HG03565 (cell line): ENCODE data around the gene OR5F1.

ENCODE experiments used
- ATAC-seq: cut with Tn5 transposase; IDR thresholded peaks from one replicate; pipeline ENCODE4 v1.9.1; 2021; ENCODE audit warnings: mild to moderate bottlenecking, moderate library complexity; ENCODE audit not compliant: unreplicated experiment

The OR5F1 gene

DNA sequence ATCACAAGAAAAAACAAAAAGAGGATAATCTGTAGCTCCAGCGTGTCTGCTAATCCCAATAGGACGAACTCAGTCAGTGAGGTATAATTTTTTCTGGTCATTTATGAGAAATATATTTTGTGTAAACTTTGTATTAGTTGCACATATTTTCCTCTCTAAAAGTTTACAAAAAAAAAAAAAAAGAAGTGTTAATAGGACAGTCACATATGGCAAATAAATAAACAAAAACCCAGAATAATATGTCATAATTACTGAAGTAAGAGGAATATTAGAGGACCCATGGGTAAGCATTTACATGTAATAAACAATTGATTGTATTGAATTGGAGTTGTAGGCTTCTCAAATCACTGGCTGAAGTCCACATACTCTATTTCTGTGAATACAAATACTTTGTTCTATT, at the start of gene OR5F1:
Gene OR5F1 (minus strand): TSS at position 101 of the 400 bp plus-strand sequence. CDS start 0 bp downstream, at position 101.
- ATAC-seq: no peak

GRCh38 chr11:56027354-56027753, 32.9 kb upstream of the OR5F1 start, which contains the start of gene OR5AS1:
Gene OR5AS1, plus strand, starts transcription at chr11:56027654. Its CDS starts 2,765 bp downstream, at chr11:56030419.
- no peak for ATAC-seq

- no peak for ATAC-seq
Measured at GRCh38 chr11:56013805-56014204, 19.4 kb upstream of the OR5F1 start.

- no peak for ATAC-seq
Measured at GRCh38 chr11:56010716-56011115, 16.3 kb upstream of the OR5F1 start.

DNA sequence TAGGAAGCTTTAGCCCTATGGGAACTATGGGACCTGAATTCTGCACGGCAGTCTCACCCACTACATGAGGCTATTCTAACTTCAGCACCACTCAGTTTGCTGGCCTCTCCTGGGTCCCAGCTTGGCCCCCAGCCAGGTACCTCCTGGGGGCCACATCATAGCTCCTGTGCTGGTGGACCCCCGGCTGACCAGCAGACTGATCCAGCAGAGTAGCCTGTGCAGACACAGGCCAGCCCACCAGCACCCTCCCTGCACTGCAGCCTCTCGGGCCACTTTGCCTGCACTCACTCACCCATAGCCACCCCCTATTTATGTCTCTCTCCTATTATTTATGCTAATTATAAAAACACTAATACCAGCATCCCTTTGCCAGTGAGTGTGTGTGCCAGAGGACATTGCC, 23.5 kb downstream of the OR5F1 start:
- no peak for ATAC-seq

- ATAC-seq: no peak
Measured at GRCh38 chr11:55969845-55970244, 24.6 kb downstream of the OR5F1 start, which contains the start of gene OR10AG1. Gene OR10AG1, minus strand, starts transcription at chr11:55969945. Its CDS starts 38 bp downstream, at chr11:55969907.

- ATAC-seq: no peak
Measured at GRCh38 chr11:55967914-55968313, 26.5 kb downstream of the OR5F1 start.

DNA sequence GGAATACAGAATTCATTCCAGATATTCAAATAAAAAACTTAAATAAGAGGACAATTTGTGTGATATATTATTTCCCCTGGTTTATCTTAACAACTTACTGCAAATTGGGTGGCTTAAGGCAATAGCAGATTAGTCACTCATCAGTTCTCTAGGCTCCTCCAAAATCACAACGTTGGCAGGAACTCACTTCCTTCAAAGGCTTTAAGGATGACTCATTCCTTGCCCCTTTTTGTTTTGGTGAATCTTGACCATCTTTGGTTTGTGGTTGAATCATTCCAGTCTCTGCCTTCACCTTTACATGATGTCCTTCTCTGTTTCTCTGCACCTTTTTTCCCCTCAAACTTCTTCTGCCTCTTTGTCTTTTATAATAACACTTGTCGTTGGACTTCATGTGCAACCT, 28.0 kb downstream of the OR5F1 start:
- ATAC-seq: no peak

- no peak for ATAC-seq
Measured at GRCh38 chr11:55956521-55956920, 37.9 kb downstream of the OR5F1 start.

GRCh38 chr11:55949330-55949729, 45.1 kb downstream of the OR5F1 start:
- no peak for ATAC-seq
